ENCODE measurements around the gene BMF. TPM values are rescaled to one million over a fixed set of nuclear protein-coding genes. Genes with fewer than 3 reads are reported as not detected.
"Not testable (repeated sequence)": the region's sequence is repeated elsewhere in the genome, so short reads cannot be mapped to it uniquely, and the experiment has no call there.

BMF gene
- polyA plus RNA-seq, 1 donor from 2014 or later: 5.8 TPM

GRCh38 chr15:40146037-40146436 lies 37.4 kb upstream of the BMF start:
- no peaks in the 10 kb centered on the region for H3K9me2 ChIP-seq (ENCODE audit: insufficient read depth, low read length)
- H2AFZ ChIP-seq (ENCODE audit: low read depth, low read length): no peak overlapping the region
- no peaks in the 10 kb centered on the region for H3K36me3 ChIP-seq (ENCODE audit: insufficient read depth, low read length)
- no peaks in the 10 kb centered on the region for H3K79me2 ChIP-seq (replicated peaks; ENCODE audit: insufficient read depth, low read length)
- no peak overlapping the region for H3K27ac ChIP-seq (ENCODE audit: low read length)
- no peak for TF ChIP-seq REST (IDR thresholded peaks at IDR 0.05; ENCODE audit: borderline replicate concordance)
- TF ChIP-seq EZH2 (IDR thresholded peaks at IDR 0.05; ENCODE audit: borderline replicate concordance, insufficient read depth, low read length, poor library complexity, severe bottlenecking): no peak
- no peak for TF ChIP-seq CTCF (IDR thresholded peaks at IDR 0.05; ENCODE audit: poor library complexity, severe bottlenecking)
- TF ChIP-seq SMC3 (conservative IDR thresholded peaks at IDR 0.05; ENCODE audit: poor library complexity): no peak
- H4K20me1 ChIP-seq (ENCODE audit: insufficient read depth): no peaks in the 10 kb centered on the region
- no peak overlapping the region for H3K9ac ChIP-seq (ENCODE audit: low read length)
- no peaks in the 10 kb centered on the region for H3K27me3 ChIP-seq (ENCODE audit: insufficient read depth, low read depth, low read length)
- H3K4me2 ChIP-seq (ENCODE audit: low read length): no peak overlapping the region
- no peak overlapping the region for H3K4me3 ChIP-seq (ENCODE audit: low read length)
- H3K9me3 ChIP-seq (ENCODE audit: low read length): no peaks in the 10 kb centered on the region
- H3F3A ChIP-seq (ENCODE audit: insufficient read depth, low read length, poor library complexity, severe bottlenecking): no peaks in the 10 kb centered on the region

GRCh38 chr15:40142428-40142827 lies 33.7 kb upstream of the BMF start:
- no peak overlapping the region for H2AFZ ChIP-seq (ENCODE audit: low read depth, low read length)
- H3K79me2 ChIP-seq (replicated peaks; ENCODE audit: insufficient read depth, low read length): no peaks in the 10 kb centered on the region
- H3K4me2 ChIP-seq (ENCODE audit: low read length): no peak overlapping the region
- no peak overlapping the region for H3K4me3 ChIP-seq (ENCODE audit: low read length)
- H3K9ac ChIP-seq (ENCODE audit: low read length): no peak overlapping the region
- H3K9me2 ChIP-seq (ENCODE audit: insufficient read depth, low read length): no peaks in the 10 kb centered on the region
- H3K9me3 ChIP-seq (ENCODE audit: low read length): no peaks in the 10 kb centered on the region
- H4K20me1 ChIP-seq (ENCODE audit: insufficient read depth): no peaks in the 10 kb centered on the region
- H3K36me3 ChIP-seq (ENCODE audit: insufficient read depth, low read length): no peaks in the 10 kb centered on the region
- TF ChIP-seq TAF1 (IDR thresholded peaks at IDR 0.05; ENCODE audit: low read depth) (no peak), MXI1 (conservative IDR thresholded peaks at IDR 0.05; ENCODE audit: poor library complexity, severe bottlenecking) (no peak), CTCF (IDR thresholded peaks at IDR 0.05; ENCODE audit: poor library complexity, severe bottlenecking) (no peak), POLR2AphosphoS5 (IDR thresholded peaks at IDR 0.05) (no peak), EZH2 (IDR thresholded peaks at IDR 0.05; ENCODE audit: borderline replicate concordance, insufficient read depth, low read length, poor library complexity, severe bottlenecking) (no peak), EP300 (conservative IDR thresholded peaks at IDR 0.05; ENCODE audit: poor library complexity, severe bottlenecking) (no peak), SMC3 (conservative IDR thresholded peaks at IDR 0.05; ENCODE audit: poor library complexity) (no peak), REST (IDR thresholded peaks at IDR 0.05; ENCODE audit: borderline replicate concordance) (no peak), RAD21 (conservative IDR thresholded peaks at IDR 0.05) (no peak)
- H3F3A ChIP-seq (ENCODE audit: insufficient read depth, low read length, poor library complexity, severe bottlenecking): no peaks in the 10 kb centered on the region
- H3K27me3 ChIP-seq (ENCODE audit: insufficient read depth, low read depth, low read length): no peaks in the 10 kb centered on the region
- no peak overlapping the region for H3K27ac ChIP-seq (ENCODE audit: low read length)

GRCh38 chr15:40138201-40138570 lies 29.5 kb upstream of the BMF start:
- not testable (repeated sequence) for H4K20me1 ChIP-seq (ENCODE audit: insufficient read depth); H3K9ac ChIP-seq (ENCODE audit: low read length); H3K27ac ChIP-seq (ENCODE audit: low read length)

More at GRCh38 chr15:40138201-40138570, 29.5 kb upstream of the BMF start:
- not testable (repeated sequence) for H3K4me3 ChIP-seq (ENCODE audit: low read length); H3K4me2 ChIP-seq (ENCODE audit: low read length); H3K79me2 ChIP-seq (replicated peaks; ENCODE audit: insufficient read depth, low read length); H3K27me3 ChIP-seq (ENCODE audit: insufficient read depth, low read depth, low read length); H2AFZ ChIP-seq (ENCODE audit: low read depth, low read length); H3K36me3 ChIP-seq (ENCODE audit: insufficient read depth, low read length); H3K9me3 ChIP-seq (ENCODE audit: low read length); H3K9me2 ChIP-seq (ENCODE audit: insufficient read depth, low read length); H3F3A ChIP-seq (ENCODE audit: insufficient read depth, low read length, poor library complexity, severe bottlenecking)
